Measurements from ENCODE around the gene TP53AIP1. TPM values are rescaled to one million over a fixed set of nuclear protein-coding genes. Genes with fewer than 3 reads are reported as not detected.

TP53AIP1 gene
- total and polyA plus RNA-seq, 2 experiments from 2014 or later = 0.17 to 0.23 TPM

- Histone ChIP-seq H3K4me2 (no peak overlapping the region), H3K9me3 (ENCODE audit: low read depth) (no peaks in the 10 kb centered on the region), H3K27me3 (no peaks in the 10 kb centered on the region), H3K4me1 (ENCODE audit: insufficient read depth) (no peaks in the 10 kb centered on the region), H2AFZ (no peak overlapping the region), H3K9me2 (replicated peaks; ENCODE audit: insufficient read depth) (no peaks in the 10 kb centered on the region), H3K79me2 (no peaks in the 10 kb centered on the region), H3K36me3 (replicated peaks; ENCODE audit: insufficient read depth, low read depth) (no peaks in the 10 kb centered on the region), H4K20me1 (ENCODE audit: insufficient read depth, poor library complexity, severe bottlenecking) (no peaks in the 10 kb centered on the region), H3K27ac (no peak overlapping the region), H3K4me3 (no peak overlapping the region)
- DNase-seq (ENCODE audit: low spot score) = no peak
- no peak for TF ChIP-seq EZH2phosphoT487 (IDR thresholded peaks at IDR 0.05; ENCODE audit: low read depth, severe bottlenecking, unreplicated experiment)
- no peak for TF ChIP-seq CTCF (IDR thresholded peaks at IDR 0.05; ENCODE audit: poor library complexity)
- TF ChIP-seq EZH2 (IDR thresholded peaks at IDR 0.05; ENCODE audit: borderline replicate concordance) = no peak
- 78% methylated on average over 6 of the region's 6 CpGs for WGBS (ENCODE audit: low lambda C conversion rate, missing lambda C conversion rate)
Observed at GRCh38 chr11:128967578-128967977, 24.9 kb upstream of the TP53AIP1 start.

GRCh38 chr11:128965485-128965884 is 22.8 kb upstream of the TP53AIP1 start:
- H3K4me3 ChIP-seq = no peak overlapping the region
- H3K27ac ChIP-seq = no peak overlapping the region
- no peaks in the 10 kb centered on the region for H3K4me1 ChIP-seq (ENCODE audit: insufficient read depth)
- no peaks in the 10 kb centered on the region for H3K9me3 ChIP-seq (ENCODE audit: low read depth)
- no peak for DNase-seq (ENCODE audit: low spot score)
- H3K9me2 ChIP-seq (replicated peaks; ENCODE audit: insufficient read depth) = no peaks in the 10 kb centered on the region
- no peaks in the 10 kb centered on the region for H3K36me3 ChIP-seq (replicated peaks; ENCODE audit: insufficient read depth, low read depth)
- 55% methylated on average over 4 of the region's 4 CpGs for WGBS (ENCODE audit: low lambda C conversion rate, missing lambda C conversion rate)
- no peaks in the 10 kb centered on the region for H3K27me3 ChIP-seq
- H4K20me1 ChIP-seq (ENCODE audit: insufficient read depth, poor library complexity, severe bottlenecking) = no peaks in the 10 kb centered on the region
- H3K79me2 ChIP-seq = no peaks in the 10 kb centered on the region
- no peak for TF ChIP-seq EZH2phosphoT487 (IDR thresholded peaks at IDR 0.05; ENCODE audit: low read depth, severe bottlenecking, unreplicated experiment)
- no peak for TF ChIP-seq CTCF (IDR thresholded peaks at IDR 0.05; ENCODE audit: poor library complexity)
- TF ChIP-seq EZH2 (IDR thresholded peaks at IDR 0.05; ENCODE audit: borderline replicate concordance) = no peak
- no peak overlapping the region for H3K4me2 ChIP-seq
- H2AFZ ChIP-seq = no peak overlapping the region

GRCh38 chr11:128964463-128964930 is 21.8 kb upstream of the TP53AIP1 start:
- H4K20me1 ChIP-seq (ENCODE audit: insufficient read depth, poor library complexity, severe bottlenecking) = no peaks in the 10 kb centered on the region
- H3K27ac ChIP-seq = no peak overlapping the region
- TF ChIP-seq EZH2phosphoT487 (IDR thresholded peaks at IDR 0.05; ENCODE audit: low read depth, severe bottlenecking, unreplicated experiment) (no peak), EZH2 (IDR thresholded peaks at IDR 0.05; ENCODE audit: borderline replicate concordance) (no peak), CTCF (IDR thresholded peaks at IDR 0.05; ENCODE audit: poor library complexity) (no peak)
- no peaks in the 10 kb centered on the region for H3K36me3 ChIP-seq (replicated peaks; ENCODE audit: insufficient read depth, low read depth)
- H2AFZ ChIP-seq = no peak overlapping the region
- H3K4me1 ChIP-seq (ENCODE audit: insufficient read depth) = no peaks in the 10 kb centered on the region
- no peaks in the 10 kb centered on the region for H3K27me3 ChIP-seq
- H3K9me2 ChIP-seq (replicated peaks; ENCODE audit: insufficient read depth) = no peaks in the 10 kb centered on the region
- no peak overlapping the region for H3K4me2 ChIP-seq
- WGBS (ENCODE audit: low lambda C conversion rate, missing lambda C conversion rate) = 77% methylated on average over 7 of the region's 7 CpGs
- H3K9me3 ChIP-seq (ENCODE audit: low read depth) = no peaks in the 10 kb centered on the region
- H3K79me2 ChIP-seq = no peaks in the 10 kb centered on the region
- H3K4me3 ChIP-seq = no peak overlapping the region
- no peak for DNase-seq (ENCODE audit: low spot score)

All from hepatocyte (in vitro differentiated cells).